Panc1 (cell line): ENCODE data around the gene ZBTB34. TPM values are rescaled to one million over a fixed set of nuclear protein-coding genes. Genes with fewer than 3 reads are reported as not detected.

Experiments
- ATAC-seq: fragments of 200-7000 bp; cut with Tn5 transposase; 2 replicates; pipeline ENCODE4 v1.9.1; 2020; ENCODE audit warnings: mild to moderate bottlenecking, moderate library complexity
- BruUV-seq: library from RNA; stranded (reverse); fragments of 400-500 nt; replicated peaks from 2 replicates; lab custom pipeline; 2021; lab: Mats Ljungman, UMichigan
- CTCF ChIA-PET: fragments of 300-600 bp; sonication (Branson Sonifier 250); formaldehyde crosslinking; loops from one replicate; lab custom pipeline; 2022; ENCODE audit warnings: antibody characterized with exemption; lab: Charles Lee
- POLR2A ChIA-PET: fragments of 300-600 bp; sonication (Branson Sonifier 250); formaldehyde crosslinking; loops from one replicate; lab custom pipeline; 2022; ENCODE audit warnings: antibody characterized with exemption; lab: Charles Lee
- DNase-seq: peaks from one replicate; pipeline ENCODE4 v3.0.0-alpha.2; 2010; ENCODE audit warnings: low read depth, low spot score
- H3K27ac ChIP-seq: 2 replicates; pipeline ENCODE4 v1.5.1; 2011; ENCODE audit warnings: mild to moderate bottlenecking, low read length, inconsistent platforms
- H3K27me3 ChIP-seq: fragments of 200-500 bp; sonication (Bioruptor generic); 2 replicates; pipeline ENCODE4 v1.6.0; 2014; ENCODE audit warnings: low read length, inconsistent platforms; ENCODE audit not compliant: control insufficient read depth, insufficient read depth
- H3K36me3 ChIP-seq: fragments of 200-500 bp; sonication (Bioruptor generic); 2 replicates; pipeline ENCODE4 v1.5.1; 2014; ENCODE audit warnings: inconsistent platforms, mild to moderate bottlenecking, low read length, moderate library complexity; ENCODE audit not compliant: control insufficient read depth, insufficient read depth
- H3K4me1 ChIP-seq: 2 replicates; pipeline ENCODE4 v1.5.1; 2011; ENCODE audit warnings: inconsistent platforms, mild to moderate bottlenecking, low read length, moderate library complexity; ENCODE audit not compliant: control insufficient read depth, insufficient read depth
- H3K4me3 ChIP-seq, 2 experiments: 2 replicates each; pipeline ENCODE4 v1.5.1; 2011 to 2012; ENCODE audit warnings: low read depth in 2 of 2, low read length in 2 of 2, mild to moderate bottlenecking in 2 of 2, inconsistent platforms in 1 of 2, moderate library complexity in 1 of 2
- H3K9me3 ChIP-seq: fragments of 200-500 bp; sonication (Bioruptor generic); 2 replicates; pipeline ENCODE4 v1.5.1; 2014; ENCODE audit warnings: low read depth, mild to moderate bottlenecking, inconsistent platforms, low read length, moderate library complexity; ENCODE audit not compliant: control insufficient read depth, insufficient read depth
- CTCF ChIP-seq: fragments of 450-650 bp; IDR thresholded peaks from 2 replicates; pipeline ENCODE4 v1.5.1; 2017; ENCODE audit warnings: mild to moderate bottlenecking
- POLR2AphosphoS5 ChIP-seq: IDR thresholded peaks from 2 replicates; pipeline ENCODE4 v1.6.1; 2012; ENCODE audit warnings: mild to moderate bottlenecking, low read depth, low read length, moderate library complexity
- REST ChIP-seq, 2 experiments: IDR thresholded peaks; 2 replicates each; pipeline ENCODE4 v1.6.1; 2011 to 2012; ENCODE audit warnings: low read depth in 2 of 2, control low read depth in 1 of 2, low read length in 1 of 2, mild to moderate bottlenecking in 1 of 2, moderate library complexity in 1 of 2; ENCODE audit not compliant: insufficient read depth in 1 of 2
- SIN3A ChIP-seq: IDR thresholded peaks from 2 replicates; pipeline ENCODE4 v1.6.1; 2012; ENCODE audit warnings: low read depth, mild to moderate bottlenecking, low read length, moderate library complexity, borderline replicate concordance; ENCODE audit not compliant: insufficient read depth
- TCF7L2 ChIP-seq: IDR thresholded peaks from 2 replicates; pipeline ENCODE4 v1.6.1; 2011; ENCODE audit warnings: mild to moderate bottlenecking, low read depth, low read length, inconsistent platforms
- in situ Hi-C: cut with HindIII; loops from 2 replicates; pipeline ENCODE4 v1.10.0; 2016; ENCODE audit warnings: low sequenced_read_pairs, low pct_unique_long_range_greater_than_20kb
- intact Hi-C: fragments of 100-400 bp; cut with micrococcal nuclease; formaldehyde crosslinking; loops from one replicate; pipeline ENCODE4 v1.10.0; 2022; ENCODE audit not compliant: unreplicated experiment
- total RNA-seq: library from RNA; stranded (reverse); gene quantifications from one replicate; pipeline ENCODE4 v1.2.1, GENCODE V29; 2021; ENCODE audit not compliant: unreplicated experiment

ZBTB34 gene
- total RNA-seq, 1 experiment from 2014 or later, result 5.5 TPM

GRCh38 chr9:126839301-126839700, 21.1 kb upstream of the ZBTB34 start:
- in situ Hi-C loops, result no loop called here
- intact Hi-C loops, result no loop called here
- POLR2A ChIA-PET, result no interaction called here
- H3K27me3 ChIP-seq, result no peaks in the 10 kb centered on the region
- BruUV-seq, result no TSS peak
- CTCF ChIA-PET, result no interaction called here
- no peaks in the 10 kb centered on the region for H3K9me3 ChIP-seq
- no peak for DNase-seq
- H3K36me3 ChIP-seq, result no peaks in the 10 kb centered on the region
- no peak overlapping the region for H3K27ac ChIP-seq
- no peak for ATAC-seq
- no peak overlapping the region for H3K4me3 ChIP-seq
- TF ChIP-seq POLR2AphosphoS5 (no peak), REST (IDR thresholded peaks at IDR 0.05; ENCODE audit: insufficient read depth in 1 of 2, low read depth in 2 of 2, low read length in 1 of 2) (no peak), CTCF (no peak), SIN3A (no peak)
- no peaks in the 10 kb centered on the region for H3K4me1 ChIP-seq

- ChIA-PET POLR2A (no interaction called here), CTCF (no interaction called here)
- Histone ChIP-seq H3K4me3 (no peak overlapping the region), H3K27ac (no peak overlapping the region), H3K27me3 (no peaks in the 10 kb centered on the region), H3K9me3 (no peaks in the 10 kb centered on the region), H3K4me1 (no peaks in the 10 kb centered on the region), H3K36me3 (no peaks in the 10 kb centered on the region)
- ATAC-seq (0 out of 2 replicates have a peak, but pooled peaks have one; percentile 26), DNase-seq (no peak)
- BruUV-seq, result no TSS peak
- no peak for TF ChIP-seq SIN3A
- no peak for TF ChIP-seq TCF7L2
- TF ChIP-seq CTCF, result no peak
- no peak for TF ChIP-seq POLR2AphosphoS5
- TF ChIP-seq REST (IDR thresholded peaks at IDR 0.05; ENCODE audit: insufficient read depth in 1 of 2, low read depth in 2 of 2, low read length in 1 of 2), result no peak
- in situ Hi-C loops (no loop called here), intact Hi-C loops (no loop called here)
These were observed 18.1 kb upstream of the ZBTB34 start for GRCh38 chr9:126842220-126842842.
